Endothelial cell of umbilical vein (primary cell): ENCODE measurements around the gene NCAPH2. TPM values are rescaled to one million over a fixed set of nuclear protein-coding genes. Genes with fewer than 3 reads are reported as not detected.

ENCODE experiments used
- BruUV-seq: library from RNA; stranded (reverse); fragments of 400-500 nt; replicated peaks from 2 replicates; lab custom pipeline; 2021; lab: Mats Ljungman, UMichigan
- CTCF ChIA-PET: fragments of 300-600, 350-600 bp; sonication (Branson Sonifier 250); formaldehyde crosslinking; loops from one replicate; lab custom pipeline; 2021; ENCODE audit warnings: antibody characterized with exemption, inconsistent platforms; lab: Charles Lee
- POLR2A ChIA-PET: fragments of 300-600, 350-600 bp; sonication (Branson Sonifier 250); formaldehyde crosslinking; loops from one replicate; lab custom pipeline; 2021; ENCODE audit warnings: antibody characterized with exemption, inconsistent platforms; lab: Charles Lee
- DNase-seq: peaks from one replicate; pipeline ENCODE4 v3.0.0-alpha.2; 2011; ENCODE audit warnings: low read depth, low spot score
- FAIRE-seq: peaks from 2 replicates; lab custom pipeline; 2011; peaks lifted over from hg19 to GRCh38; lab: Jason Lieb, UNC
- H2AFZ ChIP-seq: 2 replicates; pipeline ENCODE4 v1.6.0; 2012; ENCODE audit warnings: low read depth, low read length, control low read depth, inconsistent platforms
- H3K27ac ChIP-seq: 2 replicates; pipeline ENCODE4 v1.5.1; 2011; ENCODE audit warnings: low read depth, mild to moderate bottlenecking, control low read depth, low read length, moderate library complexity; ENCODE audit not compliant: insufficient read depth
- H3K27me3 ChIP-seq, 2 experiments: 2 replicates each; pipeline versions ENCODE4 v1.6.0 to v1.6.1; 2011; ENCODE audit warnings: low read length in 2 of 2, mixed read lengths in 1 of 2; ENCODE audit not compliant: control insufficient read depth in 2 of 2, insufficient read depth in 2 of 2
- H3K36me3 ChIP-seq, 2 experiments: 2 replicates in 1 of 2; 3 replicates in 1 of 2; pipeline ENCODE4 v1.5.1; 2011; ENCODE audit warnings: low read length in 2 of 2, mild to moderate bottlenecking in 1 of 2, moderate library complexity in 1 of 2; ENCODE audit not compliant: control insufficient read depth in 2 of 2, insufficient read depth in 2 of 2; ENCODE audit errors: extremely low read depth in 1 of 2
- H3K4me1 ChIP-seq: 3 replicates; pipeline ENCODE4 v1.5.1; 2011; ENCODE audit warnings: mild to moderate bottlenecking, low read length; ENCODE audit not compliant: control insufficient read depth, insufficient read depth; ENCODE audit errors: extremely low read depth
- H3K4me2 ChIP-seq: 2 replicates; pipeline ENCODE4 v1.6.1; 2011; ENCODE audit warnings: low read length, control low read depth, mixed read lengths; ENCODE audit not compliant: insufficient read depth
- H3K4me3 ChIP-seq, 3 experiments: fragments of 200-600 bp in 1 of 3; sonication (generic), shearing (Covaris generic) in 1 of 3; replicated peaks in 1 of 3; 2 replicates each; pipeline ENCODE4 v1.5.1; 2011 to 2016; ENCODE audit warnings: control low read depth in 3 of 3, low read length in 3 of 3, mild to moderate bottlenecking in 2 of 3, inconsistent platforms in 1 of 3, low read depth in 1 of 3, moderate library complexity in 1 of 3; ENCODE audit not compliant: insufficient read depth in 1 of 3
- H3K79me2 ChIP-seq: 2 replicates; pipeline ENCODE4 v1.6.0; 2012; ENCODE audit warnings: low read length, inconsistent platforms; ENCODE audit not compliant: control insufficient read depth, insufficient read depth
- H3K9ac ChIP-seq: replicated peaks from 2 replicates; pipeline ENCODE3; 2011; ENCODE audit warnings: low read length, control low read depth; ENCODE audit not compliant: insufficient read depth; ENCODE audit errors: extremely low read depth
- H3K9me1 ChIP-seq: replicated peaks from 3 replicates; pipeline ENCODE4 v1.6.0; 2011; ENCODE audit warnings: mild to moderate bottlenecking, low read length; ENCODE audit not compliant: control insufficient read depth, insufficient read depth; ENCODE audit errors: extremely low read depth
- H3K9me3 ChIP-seq: replicated peaks from 2 replicates; pipeline ENCODE4 v1.5.1; 2012; ENCODE audit warnings: low read length, inconsistent platforms; ENCODE audit not compliant: control insufficient read depth, insufficient read depth
- H4K20me1 ChIP-seq: replicated peaks from 2 replicates; pipeline ENCODE3; 2011; ENCODE audit warnings: mild to moderate bottlenecking, low read length; ENCODE audit not compliant: control insufficient read depth, insufficient read depth; ENCODE audit errors: extremely low read depth
- EZH2 ChIP-seq: IDR thresholded peaks from 2 replicates; pipeline ENCODE4 v1.6.1; 2012; ENCODE audit warnings: borderline replicate concordance, low read depth, mild to moderate bottlenecking, moderate library complexity, low read length, inconsistent platforms; ENCODE audit not compliant: severe bottlenecking
- FOS ChIP-seq: IDR thresholded peaks from 2 replicates; pipeline ENCODE4 v1.6.1; 2011; ENCODE audit warnings: mild to moderate bottlenecking, low read length, moderate library complexity, borderline replicate concordance; ENCODE audit not compliant: insufficient read depth
- GATA2 ChIP-seq: IDR thresholded peaks from 2 replicates; pipeline ENCODE4 v1.7.0; 2011; ENCODE audit warnings: low read depth, mild to moderate bottlenecking, moderate library complexity, mixed read lengths, low read length; ENCODE audit not compliant: insufficient read length, insufficient read depth
- JUN ChIP-seq: IDR thresholded peaks from 2 replicates; pipeline ENCODE4 v1.6.1; 2011; ENCODE audit warnings: borderline replicate concordance, low read depth; ENCODE audit not compliant: insufficient read length, insufficient read depth
- MYC ChIP-seq: IDR thresholded peaks from one replicate; pipeline ENCODE4 v1.6.1; 2011; ENCODE audit warnings: mild to moderate bottlenecking, low read depth, low read length
- POLR2A ChIP-seq: IDR thresholded peaks from 2 replicates; pipeline ENCODE4 v1.6.1; 2012; ENCODE audit warnings: low read depth, mild to moderate bottlenecking, control low read depth, low read length
- POLR2AphosphoS5 ChIP-seq: IDR thresholded peaks from 2 replicates; pipeline ENCODE4 v1.6.1; 2012; ENCODE audit warnings: low read depth, mild to moderate bottlenecking, control low read depth, low read length, moderate library complexity; ENCODE audit not compliant: insufficient read depth
- dilution Hi-C: fragments of 300-500 bp; cut with MboI; formaldehyde crosslinking; loops from one replicate; pipeline ENCODE4 v1.15.0; 2019; ENCODE audit warnings: low sequenced_read_pairs; ENCODE audit not compliant: extremely low pct_ligation_motif_present
- intact Hi-C: fragments of 100-400 bp; cut with micrococcal nuclease; formaldehyde crosslinking; loops from one replicate; pipeline ENCODE4 v1.10.0; 2022
- polyA plus RNA-seq, 4 experiments: library from polyadenylated mRNA; depleted of rRNA in 3 of 4; stranded (reverse) in 3 of 4; unstranded in 1 of 4; fragments of >200 nt; gene quantifications; 2 replicates each; pipeline versions ENCODE4 v1.2.1 to v1.2.3, GENCODE V29; 2011 to 2012; ENCODE audit warnings: missing spikeins in 1 of 4
- total RNA-seq: library from RNA; stranded (reverse); gene quantifications from 2 replicates; pipeline ENCODE4 v1.2.3, GENCODE V29; 2021
- TF ChIP-seq, protein P1 (sequence below): IDR thresholded peaks from 2 replicates; pipeline ENCODE4 v1.6.1; 2011; ENCODE audit not compliant: insufficient read depth, insufficient read length
- TF ChIP-seq, protein P2 (sequence below), 2 donors: IDR thresholded peaks; 1 replicate in 1 of 2; 2 replicates in 1 of 2; pipeline ENCODE4 v1.5.1; 2011; ENCODE audit warnings: low read length in 2 of 2, mild to moderate bottlenecking in 2 of 2, moderate library complexity in 2 of 2, control low read depth in 1 of 2, inconsistent platforms in 1 of 2, low read depth in 1 of 2; ENCODE audit not compliant: insufficient read depth in 1 of 2; ENCODE audit errors: extremely low read depth in 1 of 2

Gene NCAPH2
- total and polyA plus RNA-seq, 2 donors (not counting 3 experiments of a cell fraction or from before 2014, with no cell fraction given), result 42.4 to 43.2 TPM

GRCh38 chr22:50461536-50461935, 46.5 kb upstream of the NCAPH2 start:
- Histone ChIP-seq H3K4me1 (no peaks in the 10 kb centered on the region), H3K4me3 (no peak overlapping the region), H3K79me2 (no peaks in the 10 kb centered on the region), H4K20me1 (no peaks in the 10 kb centered on the region), H3K9ac (no peak overlapping the region), H3K36me3 (peaks cover 0 to 82% of the 10 kb centered on the region in 2 experiments), H3K9me1 (no peaks in the 10 kb centered on the region), H3K9me3 (no peaks in the 10 kb centered on the region), H2AFZ (no peak overlapping the region), H3K4me2 (no peak overlapping the region), H3K27ac (no peak overlapping the region), H3K27me3 (no peaks in the 10 kb centered on the region)
- no TSS peak for BruUV-seq
- dilution Hi-C loops (no loop called here), intact Hi-C loops (no loop called here)
- FAIRE-seq, result no peak
- POLR2A ChIA-PET, result no interaction called here
- no peak for DNase-seq
- CTCF ChIA-PET, result interaction anchor here (1.1 to 1.3 kb wide), 2 partner anchors 9 to 36 kb away, joined by 3 to 5 read pairs; no protein-coding TSS in a partner anchor
- TF ChIP-seq, protein P1, sequence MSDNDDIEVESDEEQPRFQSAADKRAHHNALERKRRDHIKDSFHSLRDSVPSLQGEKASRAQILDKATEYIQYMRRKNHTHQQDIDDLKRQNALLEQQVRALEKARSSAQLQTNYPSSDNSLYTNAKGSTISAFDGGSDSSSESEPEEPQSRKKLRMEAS, result no peak
- TF ChIP-seq MYC, result no peak
- TF ChIP-seq, protein P2, sequence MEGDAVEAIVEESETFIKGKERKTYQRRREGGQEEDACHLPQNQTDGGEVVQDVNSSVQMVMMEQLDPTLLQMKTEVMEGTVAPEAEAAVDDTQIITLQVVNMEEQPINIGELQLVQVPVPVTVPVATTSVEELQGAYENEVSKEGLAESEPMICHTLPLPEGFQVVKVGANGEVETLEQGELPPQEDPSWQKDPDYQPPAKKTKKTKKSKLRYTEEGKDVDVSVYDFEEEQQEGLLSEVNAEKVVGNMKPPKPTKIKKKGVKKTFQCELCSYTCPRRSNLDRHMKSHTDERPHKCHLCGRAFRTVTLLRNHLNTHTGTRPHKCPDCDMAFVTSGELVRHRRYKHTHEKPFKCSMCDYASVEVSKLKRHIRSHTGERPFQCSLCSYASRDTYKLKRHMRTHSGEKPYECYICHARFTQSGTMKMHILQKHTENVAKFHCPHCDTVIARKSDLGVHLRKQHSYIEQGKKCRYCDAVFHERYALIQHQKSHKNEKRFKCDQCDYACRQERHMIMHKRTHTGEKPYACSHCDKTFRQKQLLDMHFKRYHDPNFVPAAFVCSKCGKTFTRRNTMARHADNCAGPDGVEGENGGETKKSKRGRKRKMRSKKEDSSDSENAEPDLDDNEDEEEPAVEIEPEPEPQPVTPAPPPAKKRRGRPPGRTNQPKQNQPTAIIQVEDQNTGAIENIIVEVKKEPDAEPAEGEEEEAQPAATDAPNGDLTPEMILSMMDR (IDR thresholded peaks at IDR 0.05; ENCODE audit: extremely low read depth in 1 of 2, insufficient read depth in 1 of 2, low read depth in 1 of 2, low read length in 2 of 2), result no peak
- TF ChIP-seq POLR2A, result no peak
- no peak for TF ChIP-seq EZH2
- no peak for TF ChIP-seq FOS
- TF ChIP-seq POLR2AphosphoS5, result no peak
- TF ChIP-seq JUN, result no peak
- no peak for TF ChIP-seq GATA2
